HG02885 (cell line): Measurements from ENCODE around the gene SRMS.

Experiments used
- ATAC-seq: cut with Tn5 transposase; IDR thresholded peaks from one replicate; pipeline ENCODE4 v1.9.1; 2021; ENCODE audit warnings: mild to moderate bottlenecking; ENCODE audit not compliant: unreplicated experiment, poor library complexity

Gene SRMS

GRCh38 chr20:63494420-63495166 lies 53.0 kb downstream of the SRMS start:
- ATAC-seq = no peak

- ATAC-seq = no peak
Observed at GRCh38 chr20:63494084-63494419, 53.5 kb downstream of the SRMS start.

GRCh38 chr20:63493563-63494020 lies 54.0 kb downstream of the SRMS start:
- ATAC-seq = no peak

GRCh38 chr20:63492982-63493381 lies 54.6 kb downstream of the SRMS start:
- ATAC-seq = no peak

- no peak for ATAC-seq
Observed at GRCh38 chr20:63492518-63492917, 55.0 kb downstream of the SRMS start.

GRCh38 chr20:63491635-63492230 lies 55.8 kb downstream of the SRMS start:
- ATAC-seq = no peak

- ATAC-seq = no peak
Observed at GRCh38 chr20:63491078-63491477, 56.5 kb downstream of the SRMS start.
